ENCODE data around the gene CDC42BPA. TPM values are rescaled to one million over a fixed set of nuclear protein-coding genes. Genes with fewer than 3 reads are reported as not detected.

Gene CDC42BPA
- total and polyA plus RNA-seq, 2 of the 13 experiments (the other 11 are each of a cell fraction or from before 2014, with no cell fraction given) = 6.5 to 16.0 TPM

GRCh38 chr1:227003165-227003564 lies 315.1 kb downstream of the CDC42BPA start:
- TF ChIP-seq, protein P1, sequence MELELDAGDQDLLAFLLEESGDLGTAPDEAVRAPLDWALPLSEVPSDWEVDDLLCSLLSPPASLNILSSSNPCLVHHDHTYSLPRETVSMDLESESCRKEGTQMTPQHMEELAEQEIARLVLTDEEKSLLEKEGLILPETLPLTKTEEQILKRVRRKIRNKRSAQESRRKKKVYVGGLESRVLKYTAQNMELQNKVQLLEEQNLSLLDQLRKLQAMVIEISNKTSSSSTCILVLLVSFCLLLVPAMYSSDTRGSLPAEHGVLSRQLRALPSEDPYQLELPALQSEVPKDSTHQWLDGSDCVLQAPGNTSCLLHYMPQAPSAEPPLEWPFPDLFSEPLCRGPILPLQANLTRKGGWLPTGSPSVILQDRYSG (CRISPR knock-in tag; IDR thresholded peaks at IDR 0.05) = no peak
- no peak for TF ChIP-seq SMAD3 (CRISPR knock-in tag; IDR thresholded peaks at IDR 0.05)
- TF ChIP-seq TEAD3 (CRISPR knock-in tag; optimal IDR thresholded peaks at IDR 0.05; ENCODE audit: borderline replicate concordance) = no peak
- TF ChIP-seq STAT5B (CRISPR knock-in tag; IDR thresholded peaks at IDR 0.05) = no peak
- TF ChIP-seq RFX5 (IDR thresholded peaks at IDR 0.05; ENCODE audit: low read depth, low read length) = no peak
- no peak for TF ChIP-seq ZNF550 (CRISPR knock-in tag; IDR thresholded peaks at IDR 0.05; ENCODE audit: borderline replicate concordance)
- no peak for TF ChIP-seq MLX (CRISPR knock-in tag; IDR thresholded peaks at IDR 0.05)
- no peak for TF ChIP-seq ZBTB7A (CRISPR knock-in tag; IDR thresholded peaks at IDR 0.05)
- no peak for TF ChIP-seq ZNF710 (CRISPR knock-in tag; IDR thresholded peaks at IDR 0.05; ENCODE audit: borderline replicate concordance)
- no peak for TF ChIP-seq ZNF782 (CRISPR knock-in tag; IDR thresholded peaks at IDR 0.05; ENCODE audit: borderline replicate concordance)
- no peak for TF ChIP-seq CEBPG (CRISPR knock-in tag; IDR thresholded peaks at IDR 0.05)
- TF ChIP-seq PTBP1 (IDR thresholded peaks at IDR 0.05; ENCODE audit: low read depth, low read length, poor library complexity, severe bottlenecking) = no peak
- TF ChIP-seq, protein P2, sequence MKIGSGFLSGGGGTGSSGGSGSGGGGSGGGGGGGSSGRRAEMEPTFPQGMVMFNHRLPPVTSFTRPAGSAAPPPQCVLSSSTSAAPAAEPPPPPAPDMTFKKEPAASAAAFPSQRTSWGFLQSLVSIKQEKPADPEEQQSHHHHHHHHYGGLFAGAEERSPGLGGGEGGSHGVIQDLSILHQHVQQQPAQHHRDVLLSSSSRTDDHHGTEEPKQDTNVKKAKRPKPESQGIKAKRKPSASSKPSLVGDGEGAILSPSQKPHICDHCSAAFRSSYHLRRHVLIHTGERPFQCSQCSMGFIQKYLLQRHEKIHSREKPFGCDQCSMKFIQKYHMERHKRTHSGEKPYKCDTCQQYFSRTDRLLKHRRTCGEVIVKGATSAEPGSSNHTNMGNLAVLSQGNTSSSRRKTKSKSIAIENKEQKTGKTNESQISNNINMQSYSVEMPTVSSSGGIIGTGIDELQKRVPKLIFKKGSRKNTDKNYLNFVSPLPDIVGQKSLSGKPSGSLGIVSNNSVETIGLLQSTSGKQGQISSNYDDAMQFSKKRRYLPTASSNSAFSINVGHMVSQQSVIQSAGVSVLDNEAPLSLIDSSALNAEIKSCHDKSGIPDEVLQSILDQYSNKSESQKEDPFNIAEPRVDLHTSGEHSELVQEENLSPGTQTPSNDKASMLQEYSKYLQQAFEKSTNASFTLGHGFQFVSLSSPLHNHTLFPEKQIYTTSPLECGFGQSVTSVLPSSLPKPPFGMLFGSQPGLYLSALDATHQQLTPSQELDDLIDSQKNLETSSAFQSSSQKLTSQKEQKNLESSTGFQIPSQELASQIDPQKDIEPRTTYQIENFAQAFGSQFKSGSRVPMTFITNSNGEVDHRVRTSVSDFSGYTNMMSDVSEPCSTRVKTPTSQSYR (CRISPR knock-in tag; IDR thresholded peaks at IDR 0.05; ENCODE audit: borderline replicate concordance) = no peak
- TF ChIP-seq TCF7 (IDR thresholded peaks at IDR 0.05; ENCODE audit: low read depth) = no peak
- TF ChIP-seq CBX5 (CRISPR knock-in tag; IDR thresholded peaks at IDR 0.05; ENCODE audit: borderline replicate concordance) = no peak
- TF ChIP-seq ZNF317 (CRISPR knock-in tag; IDR thresholded peaks at IDR 0.05) = no peak
- FAIRE-seq = no peak
- CTCF ChIA-PET (ENCODE audit: low intra/inter-chr PET ratio, low total read pairs) = no interaction called here
- intact Hi-C loops (cut with micrococcal nuclease; ENCODE audit: unreplicated experiment) (no loop called here), in situ Hi-C loops (cut with HindIII; ENCODE audit: extremely low pct_ligation_motif_present, low pct_unique_long_range_greater_than_20kb) (no loop called here)
- POLR2A ChIA-PET = interaction anchor here (1.8 kb wide), 1 partner anchor 9 kb away, joined by 5 read pairs; no protein-coding TSS in a partner anchor
- BruUV-seq (replicated peaks) = no TSS peak
- Histone ChIP-seq H3K4me3 (replicated peaks in 1 of 3; ENCODE audit: insufficient read depth in 1 of 3, low read depth in 2 of 3, low read length in 3 of 3) (no peak overlapping the region), H3K36me3 (replicated peaks in 1 of 2; ENCODE audit: control insufficient read depth in 1 of 2, insufficient read depth in 2 of 2, low read length in 2 of 2) (peaks cover 0 to 6% of the 10 kb centered on the region in 2 experiments; a peak in 2 of 5 replicates), H3K27ac (ENCODE audit: extremely low read length, insufficient read depth, low read length) (no peak overlapping the region), H3K4me2 (ENCODE audit: low read depth, low read length) (no peak overlapping the region), H3K9ac (ENCODE audit: insufficient read depth, low read depth, low read length) (no peak overlapping the region), H4K20me1 (ENCODE audit: insufficient read depth, low read length) (no peaks in the 10 kb centered on the region), H3K9me3 (ENCODE audit: low read length) (no peaks in the 10 kb centered on the region), H3K4me1 (ENCODE audit: insufficient read depth, low read length) (no peaks in the 10 kb centered on the region), H3K27me3 (ENCODE audit: control insufficient read depth in 1 of 2, insufficient read depth in 2 of 2, low read length in 2 of 2) (no peaks in the 10 kb centered on the region), H3K79me2 (ENCODE audit: insufficient read depth, low read length) (no peaks in the 10 kb centered on the region), H2AFZ (ENCODE audit: low read length) (no peak overlapping the region)
- no peak for ATAC-seq
- 98% methylated on average over 8 of the region's 8 CpGs for WGBS (ENCODE audit: low lambda C conversion rate)
- DNase-seq (ENCODE audit: low spot score) = no peak
